Spleen (tissue), 11 donors: ENCODE results near the gene HDAC7. TPM values are rescaled to one million over a fixed set of nuclear protein-coding genes. Genes with fewer than 3 reads are reported as not detected.
A peak's percentile ranks its signal among the peaks of the same experiment; 100 is the strongest.

Experiments used
- DNase-seq: peaks from one replicate; pipeline ENCODE4 v3.0.0-alpha.2; 2020
- H3K27ac ChIP-seq, 8 donors: fragments of 200-600 bp; sonication (generic) in 7 of 8; 1 replicate in 4 of 8; 2 replicates in 4 of 8; pipeline versions ENCODE4 v1.5.0 to v1.8.0; 2016 to 2021; ENCODE audit warnings: inconsistent platforms in 4 of 8, mild to moderate bottlenecking in 4 of 8, moderate library complexity in 1 of 8
- H3K27me3 ChIP-seq, 7 donors: fragments of 200-600 bp; sonication (generic) in 6 of 7; replicated peaks in 1 of 7; 1 replicate in 4 of 7; 2 replicates in 3 of 7; pipeline versions ENCODE4 v1.5.0 to v1.8.0; 2016 to 2021; ENCODE audit warnings: inconsistent platforms in 3 of 7, mild to moderate bottlenecking in 1 of 7
- H3K36me3 ChIP-seq, 6 donors: fragments of 200-600 bp; sonication (generic) in 5 of 6; 1 replicate in 4 of 6; 2 replicates in 2 of 6; pipeline versions ENCODE4 v1.5.0 to v1.8.0; 2016 to 2021; ENCODE audit warnings: inconsistent platforms in 2 of 6
- H3K4me1 ChIP-seq, 6 donors: fragments of 200-600 bp; sonication (generic) in 5 of 6; 1 replicate in 3 of 6; 2 replicates in 3 of 6; pipeline versions ENCODE4 v1.5.0 to v1.8.0; 2016 to 2021; ENCODE audit warnings: inconsistent platforms in 3 of 6
- H3K4me3 ChIP-seq, 8 donors: fragments of 200-600 bp; sonication (generic) in 7 of 8; 1 replicate in 4 of 8; 2 replicates in 4 of 8; pipeline versions ENCODE4 v1.5.0 to v1.8.0; 2016 to 2021; ENCODE audit warnings: inconsistent platforms in 4 of 8, mild to moderate bottlenecking in 4 of 8, moderate library complexity in 2 of 8
- H3K9me3 ChIP-seq, 8 donors: fragments of 200-600 bp; sonication (generic) in 7 of 8; 1 replicate in 4 of 8; 2 replicates in 4 of 8; pipeline versions ENCODE4 v1.5.0 to v1.8.0; 2016 to 2021; ENCODE audit warnings: inconsistent platforms in 4 of 8
- CTCF ChIP-seq, 11 experiments: fragments of 200-600 bp in 7 of 11; fragments of 450-650 bp in 4 of 11; sonication (generic) in 4 of 11; IDR thresholded peaks in 8 of 11; conservative IDR thresholded peaks in 3 of 11; 1 replicate in 7 of 11; 2 replicates in 4 of 11; pipeline versions ENCODE4 v1.4.0 to v1.8.0; 2016 to 2021; ENCODE audit warnings: antibody characterized with exemption in 11 of 11, inconsistent platforms in 4 of 11, mild to moderate bottlenecking in 1 of 11
- POLR2A ChIP-seq, 3 donors: fragments of 450-650 bp; IDR thresholded peaks; one replicate each; pipeline ENCODE4 v1.5.1; 2017; ENCODE audit warnings: antibody characterized with exemption in 3 of 3, mild to moderate bottlenecking in 1 of 3
- POLR2AphosphoS5 ChIP-seq, 3 donors: sonication (generic); formaldehyde crosslinking; IDR thresholded peaks; one replicate each; pipeline ENCODE4 v1.5.1; 2017; ENCODE audit warnings: antibody characterized with exemption in 3 of 3
- WGBS, 5 donors: extraction: QIAGEN DNeasy Blood & Tissue Kit in 3 of 5; methylation state at CpG; one replicate each; pipeline versions ENCODE4 v1.1.5 to v1.1.7; 2013 to 2018; 5-methylcytosine and 5-hydroxymethylcytosine counted together
- intact Hi-C: fragments of 100-400 bp; cut with DNase I; formaldehyde crosslinking; loops from one replicate; pipeline ENCODE4 v1.15.0; 2023; ENCODE audit warnings: low total_unique reads
- polyA plus RNA-seq, 3 donors: library from polyadenylated mRNA; stranded (reverse); fragments of 200-250 nt; gene quantifications; one replicate each; pipeline ENCODE4 v1.2.1, GENCODE V29; 2013
- total RNA-seq, 7 donors: library from RNA; depleted of rRNA in 3 of 7; stranded (reverse); fragments of >200 nt in 3 of 7; fragmentation: NEBNext Ultra II Directional in 4 of 7; extraction: Animal tissue kit (Norgen Biotek cat#: 25700) in 4 of 7; gene quantifications; one replicate each; pipeline versions ENCODE4 v1.1.0 to v1.2.1, GENCODE V29; 2016 to 2021
- donor health status: healthy with polysubstance abuse.
- donor health status: DM: no; HTN: no; CAD: no; lungs with moderate emphysema.
- donor health status: DM: no; HTN: no; CAD: no.
- donor health status: Bipolar disorder and iron deficiency.
- donor health status: healthy.
- donor health status: DM: no; HTN: no; CAD: no.
- donor health status: DM: yes; HTN: yes; CAD: no.

Gene HDAC7
- total and polyA plus RNA-seq, 10 donors, result 39.6 to 158 (median 101) TPM

- peak; percentile 66 for DNase-seq
- WGBS, 5 donors, result 40 to 66% (median 62%) methylated on average over 3 of the region's 3 CpGs
- Histone ChIP-seq H3K9me3 (no peaks in the 10 kb centered on the region), H3K4me1 (peaks cover 32 to 100% (median 86%) of the 10 kb centered on the region in 6 donors), H3K4me3 (peak overlapping the region in 2 of 8 donors; percentile 55 to 72), H3K27me3 (no peaks in the 10 kb centered on the region), H3K27ac (peak overlapping the region in 7 of 8 donors; percentile 13 to 89 (median 78)), H3K36me3 (peaks cover 0 to 19% (median 0%) of the 10 kb centered on the region in 6 donors)
- intact Hi-C loops, result no loop called here
- TF ChIP-seq CTCF (IDR thresholded peaks at IDR 0.05 in 8 of 11, conservative IDR thresholded peaks at IDR 0.05 in 3 of 11), result no peak
- no peak for TF ChIP-seq POLR2A (IDR thresholded peaks at IDR 0.05)
- TF ChIP-seq POLR2AphosphoS5 (IDR thresholded peaks at IDR 0.05), result peak in 1 of 3 donors; percentile 22
These were observed 64.8 kb downstream of the HDAC7 start for GRCh38 chr12:47754881-47755280.

DNA sequence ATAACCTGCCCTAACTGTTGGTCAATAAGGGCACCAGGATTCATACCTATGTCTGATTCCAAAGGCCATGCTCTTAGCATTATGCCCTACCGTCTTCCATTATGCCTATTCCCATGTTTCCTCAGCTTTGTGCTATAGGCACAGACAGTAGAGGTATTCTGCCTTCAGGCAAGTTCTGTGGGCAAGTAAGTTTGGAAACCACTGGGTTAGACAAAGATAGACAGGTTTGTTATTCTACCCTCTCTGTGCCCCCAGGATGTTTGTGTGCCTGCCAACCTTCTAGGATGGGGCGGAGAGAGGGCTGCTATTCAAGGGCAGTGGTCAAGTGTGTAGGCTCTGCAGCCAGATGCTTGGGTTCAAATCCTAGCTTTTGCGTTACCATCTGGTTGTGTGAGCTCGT, 65.6 kb downstream of the HDAC7 start:
- peaks cover 29 to 100% (median 79%) of the 10 kb centered on the region in 6 donors for H3K4me1 ChIP-seq
- no peaks in the 10 kb centered on the region for H3K9me3 ChIP-seq
- no peak for DNase-seq
- WGBS, 5 donors, result 72 to 92% (median 82%) methylated on average over 4 of the region's 4 CpGs
- no peaks in the 10 kb centered on the region for H3K27me3 ChIP-seq
- intact Hi-C loops, result no loop called here
- no peak overlapping the region for H3K4me3 ChIP-seq
- peak overlapping the region in 7 of 8 donors; percentile 60 to 89 (median 78) for H3K27ac ChIP-seq
- peaks cover 0 to 26% (median 0%) of the 10 kb centered on the region in 6 donors for H3K36me3 ChIP-seq
- TF ChIP-seq POLR2AphosphoS5 (IDR thresholded peaks at IDR 0.05), result no peak
- no peak for TF ChIP-seq POLR2A (IDR thresholded peaks at IDR 0.05)
- TF ChIP-seq CTCF (IDR thresholded peaks at IDR 0.05 in 8 of 11, conservative IDR thresholded peaks at IDR 0.05 in 3 of 11), result no peak

DNA sequence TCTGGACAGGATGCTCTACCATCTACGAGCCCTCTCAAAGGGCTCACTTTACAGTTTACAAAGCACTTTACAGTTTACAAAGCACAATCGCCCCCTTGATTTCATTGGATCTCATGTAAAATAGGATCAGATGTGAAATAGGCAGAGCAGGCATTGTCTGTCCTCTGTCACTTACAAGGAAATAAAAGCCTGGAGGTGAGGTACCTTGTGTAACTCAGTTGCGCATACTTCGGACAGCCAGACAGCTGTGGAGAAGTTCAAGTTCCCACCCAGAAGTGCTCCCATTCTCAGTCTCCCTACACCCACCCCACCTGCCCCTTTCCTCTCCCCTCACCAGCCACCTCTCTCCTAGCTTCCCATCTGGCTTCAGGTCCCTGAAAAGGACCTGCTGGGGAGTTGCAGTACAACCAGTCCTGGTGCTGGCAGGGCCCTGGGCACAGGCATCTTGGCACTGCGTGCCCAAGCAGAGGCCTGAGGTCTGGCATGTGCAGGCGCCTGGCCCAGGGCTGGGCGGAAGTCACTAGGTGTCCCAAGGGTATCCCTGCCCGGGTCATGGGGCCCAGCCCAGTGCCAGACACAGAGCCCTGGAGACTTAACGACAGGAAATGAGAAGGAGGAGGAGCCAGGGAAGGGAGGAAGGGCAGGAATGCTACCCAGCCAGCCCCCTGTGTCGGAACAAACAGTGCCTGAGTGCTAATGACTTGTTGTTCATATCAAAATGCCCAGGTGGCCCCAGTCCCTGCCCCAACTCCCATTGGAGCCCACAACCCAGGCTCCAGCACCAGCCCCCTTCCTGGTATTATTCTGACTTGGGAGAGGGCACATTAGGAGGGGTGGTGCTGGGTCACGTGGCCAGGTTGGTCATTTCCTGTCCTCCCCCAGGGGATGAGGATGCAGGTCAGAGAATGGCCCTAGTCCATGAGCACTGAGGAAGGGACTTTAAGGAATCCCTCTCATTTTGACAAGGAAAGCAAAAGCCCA, 66.4 kb downstream of the HDAC7 start:
- Histone ChIP-seq H3K27me3 (no peaks in the 10 kb centered on the region), H3K27ac (peak overlapping the region; percentile 19 to 89 (median 75)), H3K4me3 (no peak overlapping the region), H3K36me3 (peaks cover 0 to 34% (median under 1%) of the 10 kb centered on the region in 6 donors), H3K4me1 (peaks cover 24 to 95% (median 73%) of the 10 kb centered on the region in 6 donors), H3K9me3 (no peaks in the 10 kb centered on the region)
- intact Hi-C loops, result no loop called here
- peak; percentile 88 for DNase-seq
- 43 to 62% (median 48%) methylated on average over 10 to 11 of the region's 11 CpGs for WGBS, 5 donors
- TF ChIP-seq POLR2AphosphoS5 (IDR thresholded peaks at IDR 0.05) (peak; percentile 75 to 84 (median 83)), CTCF (IDR thresholded peaks at IDR 0.05 in 8 of 11, conservative IDR thresholded peaks at IDR 0.05 in 3 of 11) (no peak)

GRCh38 chr12:47752552-47752951, 67.2 kb downstream of the HDAC7 start:
- H3K27me3 ChIP-seq, result no peaks in the 10 kb centered on the region
- DNase-seq, result no peak
- H3K4me1 ChIP-seq, result peaks cover 17 to 90% (median 67%) of the 10 kb centered on the region in 6 donors
- intact Hi-C loops, result no loop called here
- no peak overlapping the region for H3K4me3 ChIP-seq
- TF ChIP-seq POLR2AphosphoS5 (IDR thresholded peaks at IDR 0.05) (no peak), POLR2A (IDR thresholded peaks at IDR 0.05) (no peak), CTCF (IDR thresholded peaks at IDR 0.05 in 8 of 11, conservative IDR thresholded peaks at IDR 0.05 in 3 of 11) (no peak)
- H3K36me3 ChIP-seq, result peaks cover 0 to 42% (median 3%) of the 10 kb centered on the region in 6 donors
- no peaks in the 10 kb centered on the region for H3K9me3 ChIP-seq
- H3K27ac ChIP-seq, result peak overlapping the region in 6 of 8 donors; percentile 19 to 89 (median 79)
- WGBS, 5 donors, result 64 to 86% (median 82%) methylated on average over 7 of the region's 7 CpGs
